ENCODE results near the gene NR2F1-AS1. TPM values are rescaled to one million over a fixed set of nuclear protein-coding genes. Genes with fewer than 3 reads are reported as not detected.
A peak's percentile ranks its signal among the peaks of the same experiment; 100 is the strongest.

The NR2F1-AS1 gene
- total RNA-seq = 1 to 10 TPM; 1.4 to 3.3 TPM
- polyA plus RNA-seq (2013, experiment 1 of 2) = 37.1 TPM
- polyA plus RNA-seq (2013, experiment 2 of 2) = 26.7 TPM
- long read RNA-seq, experiment 1, partial matches to known transcripts = 0 of 1 reads
- long read RNA-seq, experiment 1, other reads (novel, unspliced or antisense) = 1 of 1 reads
- long read RNA-seq, experiment 2, partial matches to known transcripts = 0 of 4 reads
- long read RNA-seq, experiment 2, other reads (novel, unspliced or antisense) = 4 of 4 reads
- long read RNA-seq, experiment 3, partial matches to known transcripts = 0 of 4 reads
- long read RNA-seq, experiment 3, other reads (novel, unspliced or antisense) = 4 of 4 reads
- long read RNA-seq, experiment 4, partial matches to known transcripts = 0 of 7 reads
- long read RNA-seq, experiment 4, other reads (novel, unspliced or antisense) = 7 of 7 reads

DNA sequence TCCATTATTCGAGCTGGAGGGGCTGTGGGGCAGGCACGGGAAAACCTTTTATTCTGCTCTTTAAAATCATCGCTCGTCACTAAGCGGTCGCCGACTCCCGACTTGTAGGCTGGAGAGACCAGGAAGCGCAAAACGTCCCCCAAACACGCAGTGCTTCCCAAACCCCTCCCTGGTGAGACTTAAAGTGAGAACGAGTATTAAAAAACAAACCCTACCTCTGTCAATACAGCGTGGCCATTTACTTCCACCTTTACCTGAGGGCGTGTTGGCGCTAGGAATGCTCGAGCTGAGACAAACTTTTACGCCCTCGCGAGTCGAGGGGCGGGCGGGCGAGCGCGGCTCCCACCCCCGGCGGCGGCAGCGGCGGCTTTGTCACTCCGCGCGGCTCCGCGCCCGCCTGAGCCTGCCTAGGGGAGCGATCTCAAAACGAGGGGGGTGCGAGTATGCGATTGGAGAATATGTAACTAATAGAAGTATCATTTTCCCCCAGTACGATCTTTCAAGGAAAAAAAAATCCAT is at the start of gene NR2F1-AS1:
NR2F1-AS1 (minus strand) TSS at position 293 of the 519 bp plus-strand sequence.
- no peaks in the 10 kb centered on the region for H3K9me3 Mint-ChIP-seq
- 0% methylated on average over 4 to 37 of the region's 41 CpGs for WGBS, 2 experiments (ENCODE audit: insufficient coverage in 1 of 2, insufficient read length in 1 of 2)
- TF ChIP-seq, protein P1, sequence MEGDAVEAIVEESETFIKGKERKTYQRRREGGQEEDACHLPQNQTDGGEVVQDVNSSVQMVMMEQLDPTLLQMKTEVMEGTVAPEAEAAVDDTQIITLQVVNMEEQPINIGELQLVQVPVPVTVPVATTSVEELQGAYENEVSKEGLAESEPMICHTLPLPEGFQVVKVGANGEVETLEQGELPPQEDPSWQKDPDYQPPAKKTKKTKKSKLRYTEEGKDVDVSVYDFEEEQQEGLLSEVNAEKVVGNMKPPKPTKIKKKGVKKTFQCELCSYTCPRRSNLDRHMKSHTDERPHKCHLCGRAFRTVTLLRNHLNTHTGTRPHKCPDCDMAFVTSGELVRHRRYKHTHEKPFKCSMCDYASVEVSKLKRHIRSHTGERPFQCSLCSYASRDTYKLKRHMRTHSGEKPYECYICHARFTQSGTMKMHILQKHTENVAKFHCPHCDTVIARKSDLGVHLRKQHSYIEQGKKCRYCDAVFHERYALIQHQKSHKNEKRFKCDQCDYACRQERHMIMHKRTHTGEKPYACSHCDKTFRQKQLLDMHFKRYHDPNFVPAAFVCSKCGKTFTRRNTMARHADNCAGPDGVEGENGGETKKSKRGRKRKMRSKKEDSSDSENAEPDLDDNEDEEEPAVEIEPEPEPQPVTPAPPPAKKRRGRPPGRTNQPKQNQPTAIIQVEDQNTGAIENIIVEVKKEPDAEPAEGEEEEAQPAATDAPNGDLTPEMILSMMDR (conservative IDR thresholded peaks at IDR 0.05) = no peak
- H3K4me1 ChIP-seq (ENCODE audit: control insufficient read depth, insufficient read depth, low read length) = no peaks in the 10 kb centered on the region
- H3K27me3 Mint-ChIP-seq (ENCODE audit: insufficient read depth) = peaks cover 64% of the 10 kb centered on the region
- no peaks in the 10 kb centered on the region for H3K36me3 Mint-ChIP-seq (ENCODE audit: low read depth)
- no peak within 1 kb of the TSS for H3K4me3 Mint-ChIP-seq
- H3K27ac Mint-ChIP-seq = no peak within 1 kb of the TSS
- no peak within 1 kb of the TSS for H3K9ac ChIP-seq (ENCODE audit: extremely low read depth, low read length, poor library complexity, severe bottlenecking)
- peaks cover 87% of the 10 kb centered on the region for H3K27me3 ChIP-seq (ENCODE audit: control insufficient read depth, insufficient read depth, low read length, poor library complexity, severe bottlenecking)
- peaks cover 17% of the 10 kb centered on the region for H3K4me1 Mint-ChIP-seq
- H3K27ac ChIP-seq (ENCODE audit: low read depth, low read length) = peak within 1 kb of the TSS; percentile 80
- peak within 1 kb of the TSS; percentile 81 for H3K4me3 ChIP-seq (ENCODE audit: low read length)
- H3K36me3 ChIP-seq (ENCODE audit: control insufficient read depth, insufficient read depth, low read length) = no peaks in the 10 kb centered on the region
- DNase-seq = peak; percentile 65
- H3K9me3 ChIP-seq (ENCODE audit: control insufficient read depth, low read length) = no peaks in the 10 kb centered on the region

DNA sequence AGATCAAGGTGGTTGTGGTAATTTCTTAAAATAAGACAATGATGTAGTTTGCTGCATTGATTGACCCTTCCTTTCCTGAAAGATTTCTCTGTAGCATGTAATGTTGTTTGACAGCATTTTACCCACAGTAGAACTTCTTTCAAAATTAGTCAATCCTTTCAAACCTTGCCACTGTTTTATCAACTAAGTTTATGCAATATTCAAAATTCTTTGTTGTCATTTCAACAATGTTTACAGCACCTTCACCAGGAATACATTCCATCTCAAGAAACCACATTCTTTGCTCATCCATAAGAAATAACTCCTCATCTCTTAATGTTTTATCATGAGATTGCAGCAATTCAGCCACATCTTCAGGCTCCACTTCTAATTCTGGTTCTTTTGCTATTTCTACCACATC is 45.8 kb upstream of the NR2F1-AS1 start:
- no peak for DNase-seq
- Histone ChIP-seq H3K36me3 (ENCODE audit: control insufficient read depth, insufficient read depth, low read length) (no peaks in the 10 kb centered on the region), H3K4me3 (ENCODE audit: low read length) (no peak overlapping the region), H3K9ac (ENCODE audit: extremely low read depth, low read length, poor library complexity, severe bottlenecking) (no peak overlapping the region), H3K4me1 (ENCODE audit: control insufficient read depth, insufficient read depth, low read length) (peaks cover 3% of the 10 kb centered on the region), H3K27me3 (ENCODE audit: control insufficient read depth, insufficient read depth, low read length, poor library complexity, severe bottlenecking) (peaks cover 22% of the 10 kb centered on the region), H3K27ac (ENCODE audit: low read depth, low read length) (no peak overlapping the region), H3K9me3 (ENCODE audit: control insufficient read depth, low read length) (no peaks in the 10 kb centered on the region)
- Mint-ChIP-seq H3K36me3 (ENCODE audit: low read depth) (no peaks in the 10 kb centered on the region), H3K4me1 (peaks cover 7% of the 10 kb centered on the region), H3K27me3 (ENCODE audit: insufficient read depth) (peaks cover 47% of the 10 kb centered on the region), H3K27ac (no peak overlapping the region), H3K9me3 (no peaks in the 10 kb centered on the region), H3K4me3 (no peak overlapping the region)
- TF ChIP-seq, protein P1 (conservative IDR thresholded peaks at IDR 0.05) = no peak

DNA sequence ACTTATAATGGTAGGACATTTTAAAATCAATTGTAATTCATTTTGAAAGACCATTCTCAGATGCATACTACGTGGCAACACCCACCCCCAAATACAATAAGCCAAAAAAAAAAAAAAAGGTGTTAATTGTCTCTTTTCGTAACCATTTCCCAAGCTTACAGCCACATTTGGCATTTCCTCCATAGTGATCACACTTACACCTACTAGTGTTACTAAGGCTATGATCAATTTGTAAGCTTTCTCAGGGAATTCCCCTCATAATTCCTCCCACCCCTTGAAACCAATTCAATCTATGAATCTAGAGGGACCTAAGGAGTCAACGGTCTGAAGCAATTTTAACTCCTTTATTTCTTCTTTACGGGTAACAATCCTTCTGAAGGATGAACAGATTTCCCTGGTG is 42.1 kb upstream of the NR2F1-AS1 start:
- H3K27me3 ChIP-seq (ENCODE audit: control insufficient read depth, insufficient read depth, low read length, poor library complexity, severe bottlenecking) = peaks cover 38% of the 10 kb centered on the region
- H3K4me1 ChIP-seq (ENCODE audit: control insufficient read depth, insufficient read depth, low read length) = no peaks in the 10 kb centered on the region
- no peak for DNase-seq
- H3K27ac ChIP-seq (ENCODE audit: low read depth, low read length) = no peak overlapping the region
- H3K4me3 ChIP-seq (ENCODE audit: low read length) = no peak overlapping the region
- H3K9ac ChIP-seq (ENCODE audit: extremely low read depth, low read length, poor library complexity, severe bottlenecking) = no peak overlapping the region
- Mint-ChIP-seq H3K27me3 (ENCODE audit: insufficient read depth) (peaks cover 74% of the 10 kb centered on the region), H3K9me3 (no peaks in the 10 kb centered on the region), H3K36me3 (ENCODE audit: low read depth) (no peaks in the 10 kb centered on the region), H3K27ac (no peak overlapping the region), H3K4me1 (peaks cover 32% of the 10 kb centered on the region), H3K4me3 (no peak overlapping the region)
- no peaks in the 10 kb centered on the region for H3K9me3 ChIP-seq (ENCODE audit: control insufficient read depth, low read length)
- WGBS, 2 experiments (ENCODE audit: insufficient coverage in 1 of 2, insufficient read length in 1 of 2) = 55 to 64% methylated on average over 2 to 4 of the region's 4 CpGs
- TF ChIP-seq, protein P1 (conservative IDR thresholded peaks at IDR 0.05) = no peak
- H3K36me3 ChIP-seq (ENCODE audit: control insufficient read depth, insufficient read depth, low read length) = no peaks in the 10 kb centered on the region

Data from endodermal cell (in vitro differentiated cells).